K562 (cell line): ENCODE data around the gene FOXL3. TPM values are rescaled to one million over a fixed set of nuclear protein-coding genes. Genes with fewer than 3 reads are reported as not detected.
A peak's percentile ranks its signal among the peaks of the same experiment; 100 is the strongest.

Experiments
- ATAC-seq: fragments of 200-7000 bp; cut with Tn5 transposase; 3 replicates; pipeline ENCODE4 v1.9.1; 2020; ENCODE audit warnings: moderate library complexity
- BruUV-seq: library from RNA; stranded (reverse); fragments of 400-500 nt; replicated peaks from 2 replicates; lab custom pipeline; 2021; lab: Mats Ljungman, UMichigan
- CTCF ChIA-PET: fragments of 300-600 bp; formaldehyde crosslinking; extraction: SDS; loops from one replicate; lab custom pipeline; 2021; ENCODE audit warnings: low intra/inter-chr PET ratio; lab: Yijun Ruan, JAX
- POLR2A ChIA-PET: fragments of 300-600, 350-650 bp; sonication (Branson Sonifier 250); formaldehyde crosslinking; extraction: SDS; loops from one replicate; lab custom pipeline; 2021; ENCODE audit warnings: antibody characterized with exemption, inconsistent platforms; lab: Yijun Ruan, JAX
- DNase-seq, 4 experiments: peaks; one replicate each; pipeline versions ENCODE4 v3.0.0 to v3.0.0-alpha.2; 2011 to 2018; ENCODE audit warnings: low spot score in 3 of 4, mixed read lengths in 3 of 4; ENCODE audit errors: extremely low read depth in 1 of 4
- FAIRE-seq: peaks from 2 replicates; lab custom pipeline; 2011; peaks lifted over from hg19 to GRCh38; lab: Jason Lieb, UNC
- H2AFZ ChIP-seq: 2 replicates; pipeline ENCODE4 v1.6.0; 2011; ENCODE audit warnings: low read depth, low read length, control low read depth, inconsistent platforms
- H3K27ac ChIP-seq: fragments of 200-600 bp; 3 replicates; pipeline ENCODE4 v1.8.0; 2011; ENCODE audit warnings: low read depth, mild to moderate bottlenecking, control low read depth, inconsistent platforms, low read length, moderate library complexity, mixed read lengths; ENCODE audit errors: extremely low read depth
- H3K27me3 ChIP-seq, 2 experiments: fragments of 300-600 bp in 1 of 2; 2 replicates in 1 of 2; 3 replicates in 1 of 2; pipeline versions ENCODE4 v1.6.0 to v1.8.0; 2011; ENCODE audit warnings: inconsistent platforms in 2 of 2, low read length in 2 of 2, mild to moderate bottlenecking in 1 of 2, mixed read lengths in 1 of 2, moderate library complexity in 1 of 2; ENCODE audit not compliant: control insufficient read depth in 2 of 2, insufficient read depth in 2 of 2
- H3K36me3 ChIP-seq: fragments of 300-600 bp; 3 replicates; pipeline ENCODE4 v1.8.0; 2011; ENCODE audit warnings: mild to moderate bottlenecking, low read length, inconsistent platforms; ENCODE audit not compliant: control insufficient read depth, insufficient read depth
- H3K4me1 ChIP-seq, 2 experiments: fragments of 200-600 bp in 1 of 2; replicated peaks in 1 of 2; 2 replicates in 1 of 2; 3 replicates in 1 of 2; pipeline versions ENCODE4 v1.5.1 to v1.8.0; 2011; ENCODE audit warnings: inconsistent platforms in 2 of 2, low read length in 2 of 2, mild to moderate bottlenecking in 1 of 2, mixed read lengths in 1 of 2, moderate library complexity in 1 of 2; ENCODE audit not compliant: control insufficient read depth in 2 of 2, insufficient read depth in 2 of 2
- H3K4me2 ChIP-seq: 2 replicates; pipeline ENCODE4 v1.6.1; 2011; ENCODE audit warnings: low read length, control low read depth, inconsistent platforms, mixed read lengths; ENCODE audit not compliant: insufficient read depth
- H3K4me3 ChIP-seq: fragments of 200-600 bp; sonication (generic), shearing (Covaris generic); 2 replicates; pipeline ENCODE4 v1.5.1; 2016; ENCODE audit warnings: control low read depth, inconsistent platforms
- H3K79me2 ChIP-seq: fragments of 200-600 bp; 3 replicates; pipeline ENCODE4 v1.8.0; 2011; ENCODE audit warnings: low read length, inconsistent platforms; ENCODE audit not compliant: control insufficient read depth, insufficient read depth
- H3K9ac ChIP-seq, 2 experiments: 2 replicates each; pipeline versions ENCODE4 v1.6.0 to v1.6.1; 2011; ENCODE audit warnings: low read depth in 2 of 2, low read length in 2 of 2, control low read depth in 1 of 2, inconsistent platforms in 1 of 2, mild to moderate bottlenecking in 1 of 2, mixed read lengths in 1 of 2; ENCODE audit not compliant: insufficient read depth in 1 of 2
- H3K9me1 ChIP-seq: one replicate; pipeline ENCODE4 v1.6.0; 2011; ENCODE audit warnings: inconsistent platforms, mild to moderate bottlenecking, low read length, moderate library complexity; ENCODE audit not compliant: control insufficient read depth, insufficient read depth
- H3K9me3 ChIP-seq: replicated peaks from 2 replicates; pipeline ENCODE4 v1.5.1; 2011; ENCODE audit warnings: low read depth, low read length, inconsistent platforms; ENCODE audit not compliant: control insufficient read depth, insufficient read depth
- H4K20me1 ChIP-seq: replicated peaks from 2 replicates; pipeline ENCODE4 v1.6.1; 2011; ENCODE audit warnings: low read length, inconsistent platforms, mixed read lengths; ENCODE audit not compliant: control insufficient read depth, insufficient read depth
- EZH2 ChIP-seq: IDR thresholded peaks from 2 replicates; pipeline ENCODE4 v1.6.1; 2012; ENCODE audit warnings: low read depth, mild to moderate bottlenecking, inconsistent platforms, low read length, borderline replicate concordance
- HNRNPK ChIP-seq: fragments of 200-400 bp; formaldehyde crosslinking; IDR thresholded peaks from one replicate; pipeline ENCODE4 v1.6.1; 2018; ENCODE audit warnings: mild to moderate bottlenecking, low read depth, low read length; ENCODE audit not compliant: poor library complexity, severe bottlenecking
- SAP30 ChIP-seq: fragments of 200-600 bp; sonication (generic); IDR thresholded peaks from 2 replicates; pipeline ENCODE4 v1.6.1; 2012; ENCODE audit warnings: borderline replicate concordance, low read depth, mild to moderate bottlenecking, moderate library complexity, low read length, control low read depth, inconsistent platforms; ENCODE audit not compliant: insufficient read depth, poor library complexity, severe bottlenecking
- TAF15 ChIP-seq: fragments of 200-400 bp; formaldehyde crosslinking; IDR thresholded peaks from 2 replicates; pipeline ENCODE4 v1.6.1; 2017; ENCODE audit warnings: mild to moderate bottlenecking, low read depth, low read length, moderate library complexity
- ZNF311 ChIP-seq: fragments of 250-450 bp; sonication (Bioruptor Pico); IDR thresholded peaks from 2 replicates; pipeline ENCODE4 v1.4.0; 2020; ENCODE audit warnings: mild to moderate bottlenecking, moderate library complexity
- WGBS: fragments of 100-300 bp; shearing (Covaris generic); methylation state at CpG from one replicate; pipeline ENCODE4 v1.1.6; 2016; ENCODE audit warnings: low coverage, mixed read lengths; ENCODE audit not compliant: insufficient coverage; ENCODE audit errors: missing lambda C conversion rate; 5-methylcytosine and 5-hydroxymethylcytosine counted together
- in situ Hi-C: fragments of 300-500 bp; cut with MboI; formaldehyde crosslinking; loops from 4 replicates; pipeline ENCODE4 v1.15.0; 2018; ENCODE audit warnings: inconsistent platforms, mixed read lengths
- intact Hi-C: fragments of 100-400 bp; cut with micrococcal nuclease; formaldehyde crosslinking; loops from 2 replicates; pipeline ENCODE4 v1.14.2; 2022
- polyA plus RNA-seq, 8 experiments: library from polyadenylated mRNA; depleted of rRNA in 4 of 8; stranded (reverse) in 5 of 8; unstranded in 3 of 8; fragments of >200 nt; fragmentation: Nextera tagmentation in 2 of 8; fragmentation: Illumina TruSeq in 1 of 8; extraction: Ambion mirVana in 2 of 8; extraction: Trizol in 1 of 8; gene quantifications; 2 replicates each; pipeline versions ENCODE4 v1.2.1 to v1.2.3, GENCODE V29; 2011 to 2014; ENCODE audit warnings: inconsistent platforms in 1 of 8, missing spikeins in 1 of 8
- total RNA-seq, 7 experiments: library from RNA; depleted of rRNA in 6 of 7; stranded (reverse); fragments of >200 nt in 6 of 7; fragmentation: Illumina TruSeq in 2 of 7; extraction: Trizol in 2 of 7; gene quantifications; 2 replicates each; pipeline versions ENCODE4 v1.2.1 to v1.2.3, GENCODE V29; 2011 to 2021; ENCODE audit warnings: low replicate concordance in 1 of 7
- TF ChIP-seq, protein P1 (sequence below): fragments of 250-450 bp; sonication (Bioruptor Pico); IDR thresholded peaks from 2 replicates; pipeline ENCODE4 v1.8.0; 2021; ENCODE audit warnings: mild to moderate bottlenecking, moderate library complexity

Gene FOXL3
- total and polyA plus RNA-seq, 9 of the 15 experiments (the other 6 are each of a cell fraction or from before 2014, with no cell fraction given): not detected

DNA sequence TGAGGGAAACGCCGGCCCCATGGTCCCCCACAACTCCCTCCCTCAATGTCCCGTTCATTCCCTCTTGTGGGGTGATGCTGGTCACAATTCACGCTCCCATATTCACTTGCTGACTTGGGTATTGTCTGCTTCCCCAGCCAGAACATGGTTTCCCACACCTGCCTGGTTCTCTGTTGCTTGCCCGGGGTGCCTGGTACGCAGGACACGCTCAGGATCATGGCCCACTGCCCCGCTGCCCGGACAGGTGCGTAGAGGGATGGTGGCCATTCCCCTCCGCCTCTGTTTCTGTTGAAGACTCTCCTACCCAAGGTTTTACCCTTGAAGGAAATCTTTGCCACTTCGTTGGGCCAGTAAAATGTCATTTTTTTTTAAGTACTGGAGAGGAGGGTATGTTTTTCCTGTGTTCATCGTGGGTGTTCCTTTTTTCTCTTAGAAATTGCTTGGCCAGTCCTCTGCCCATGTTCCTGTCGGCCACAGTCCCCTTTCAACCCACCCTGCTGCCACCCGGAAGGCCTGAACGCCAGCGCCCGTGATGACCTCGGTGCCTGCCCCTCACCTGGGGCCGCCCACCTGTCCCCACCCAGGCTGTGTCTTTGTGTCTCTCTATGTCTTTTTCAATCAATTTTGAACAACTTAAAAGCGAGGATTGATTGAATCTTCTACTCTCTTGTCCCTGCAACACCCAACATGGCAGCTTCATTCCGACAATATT, 38.2 kb downstream of the FOXL3 start (continued):
- TF ChIP-seq TAF15 (no peak), SAP30 (no peak), ZNF311 (CRISPR knock-in tag) (no peak)
- TF ChIP-seq, protein P1, sequence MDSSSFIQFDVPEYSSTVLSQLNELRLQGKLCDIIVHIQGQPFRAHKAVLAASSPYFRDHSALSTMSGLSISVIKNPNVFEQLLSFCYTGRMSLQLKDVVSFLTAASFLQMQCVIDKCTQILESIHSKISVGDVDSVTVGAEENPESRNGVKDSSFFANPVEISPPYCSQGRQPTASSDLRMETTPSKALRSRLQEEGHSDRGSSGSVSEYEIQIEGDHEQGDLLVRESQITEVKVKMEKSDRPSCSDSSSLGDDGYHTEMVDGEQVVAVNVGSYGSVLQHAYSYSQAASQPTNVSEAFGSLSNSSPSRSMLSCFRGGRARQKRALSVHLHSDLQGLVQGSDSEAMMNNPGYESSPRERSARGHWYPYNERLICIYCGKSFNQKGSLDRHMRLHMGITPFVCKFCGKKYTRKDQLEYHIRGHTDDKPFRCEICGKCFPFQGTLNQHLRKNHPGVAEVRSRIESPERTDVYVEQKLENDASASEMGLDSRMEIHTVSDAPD (CRISPR knock-in tag): no peak

DNA sequence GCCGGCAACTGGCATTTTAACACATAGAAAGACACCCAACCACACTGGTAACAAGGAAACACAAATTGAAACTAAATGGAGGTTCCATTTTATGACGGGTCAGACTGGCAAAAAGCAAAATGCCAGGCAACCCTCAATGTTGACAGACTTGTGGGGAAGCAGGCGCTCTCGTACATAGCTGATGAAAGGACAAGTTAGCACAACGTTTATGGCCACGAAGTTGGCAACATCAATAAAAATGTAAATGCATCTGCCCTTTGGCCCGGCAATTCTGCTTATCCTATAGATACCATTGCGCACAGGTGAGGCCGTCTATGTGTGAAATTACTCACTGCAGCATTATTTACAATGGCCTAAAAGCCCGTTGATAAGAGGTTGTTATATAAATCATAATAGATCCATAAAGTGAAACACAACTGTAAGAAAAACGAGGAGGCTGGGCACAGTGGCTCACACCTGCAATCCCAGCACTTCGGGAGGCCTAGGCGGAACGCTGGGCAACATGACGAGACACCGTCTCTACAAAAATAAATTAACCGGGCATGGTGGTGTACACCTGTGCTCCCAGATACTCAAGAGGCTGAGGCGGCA, 39.8 kb downstream of the FOXL3 start:
- WGBS: 18% methylated on average over 18 of the region's 18 CpGs
- H3K4me1 ChIP-seq: peaks cover 0 to 13% of the 10 kb centered on the region in 2 experiments; a peak in 2 of 5 replicates
- ATAC-seq (no peak), FAIRE-seq (no peak), DNase-seq (no peak)
- peaks cover 12% of the 10 kb centered on the region; the same call in 1 of the 2 replicates for H3K9me3 ChIP-seq
- TF ChIP-seq EZH2: peak; percentile 31; the same call in 1 of the 2 replicates
- no peak for TF ChIP-seq HNRNPK
- in situ Hi-C loops (loop anchor here (5.0 kb wide), 1 partner anchor 193 kb away; no protein-coding TSS in a partner anchor), intact Hi-C loops (loop anchor here (10.0 kb wide), 1 partner anchor 845 kb away; no protein-coding TSS in a partner anchor)
- ChIA-PET POLR2A (interaction anchor here (0.8 kb wide), 1 partner anchor 25 kb away, joined by 3 read pairs; no protein-coding TSS in a partner anchor), CTCF (interaction anchor here (0.6 kb wide), 1 partner anchor 791 kb away, joined by 3 read pairs; no protein-coding TSS in a partner anchor)
- H3K79me2 ChIP-seq: no peaks in the 10 kb centered on the region
- no peaks in the 10 kb centered on the region for H3K9me1 ChIP-seq
- H3K4me2 ChIP-seq: no peak overlapping the region
- H3K27ac ChIP-seq: no peak overlapping the region
- no TSS peak for BruUV-seq
- H3K36me3 ChIP-seq: no peaks in the 10 kb centered on the region
- no peak overlapping the region for H3K9ac ChIP-seq
- H3K27me3 ChIP-seq: peaks cover 51 to 68% of the 10 kb centered on the region in 2 experiments
- no peak overlapping the region for H2AFZ ChIP-seq
- no peaks in the 10 kb centered on the region for H4K20me1 ChIP-seq
- no peak overlapping the region for H3K4me3 ChIP-seq
